NCI-H2081 treated with DMSO at 0.1 percent for 48 hours (cell line): ENCODE data around the gene NF1.
"Not testable (repeated sequence)": the region's sequence is repeated elsewhere in the genome, so short reads cannot be mapped to it uniquely, and the experiment has no call there.

Source experiments
- DNase-seq: peaks from one replicate; lab custom pipeline; 2025; lab: John Stamatoyannopoulos, UW

NF1 gene

GRCh38 chr17:31078290-31078689 is 16.5 kb upstream of the NF1 start:
- no peak for DNase-seq

DNA sequence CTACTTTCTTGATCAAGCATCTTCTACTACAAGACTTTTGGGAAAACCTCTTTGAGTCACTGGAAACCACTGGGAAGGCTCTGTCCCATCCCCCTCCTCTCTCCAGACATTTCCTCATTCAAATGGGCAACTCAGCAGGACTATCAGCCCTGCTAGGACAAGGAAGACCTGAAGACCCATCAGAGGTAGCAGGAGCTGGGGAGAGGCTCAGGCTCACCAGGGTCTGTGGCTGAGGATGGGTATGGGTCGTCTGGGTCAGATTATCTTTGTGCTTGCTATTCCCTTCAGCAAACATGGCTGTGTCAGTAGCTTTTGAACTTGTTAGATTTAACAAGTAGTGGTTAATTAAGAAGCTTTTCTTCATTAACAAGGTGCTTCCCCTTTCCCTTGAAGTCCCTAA is 15.0 kb upstream of the NF1 start:
- DNase-seq: no peak

DNA sequence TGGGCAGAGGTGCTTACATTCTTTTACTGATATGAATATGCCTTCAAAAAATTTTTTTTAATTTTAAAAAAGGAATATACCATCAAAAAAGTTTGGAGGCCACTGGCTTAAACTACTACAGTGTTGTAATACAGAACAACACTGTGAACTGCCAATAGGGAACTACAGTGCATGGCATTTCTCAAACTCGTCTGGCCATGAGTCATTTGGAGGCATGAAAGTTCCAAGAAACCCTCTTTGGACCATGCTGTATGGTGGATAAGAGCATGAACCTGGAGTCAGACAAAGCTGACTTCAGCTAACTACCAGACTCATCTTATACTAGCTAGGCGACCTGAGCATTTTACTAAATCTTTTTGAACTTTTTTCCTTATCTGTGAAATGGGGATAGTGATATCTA is 9.2 kb upstream of the NF1 start:
- no peak for DNase-seq

DNA sequence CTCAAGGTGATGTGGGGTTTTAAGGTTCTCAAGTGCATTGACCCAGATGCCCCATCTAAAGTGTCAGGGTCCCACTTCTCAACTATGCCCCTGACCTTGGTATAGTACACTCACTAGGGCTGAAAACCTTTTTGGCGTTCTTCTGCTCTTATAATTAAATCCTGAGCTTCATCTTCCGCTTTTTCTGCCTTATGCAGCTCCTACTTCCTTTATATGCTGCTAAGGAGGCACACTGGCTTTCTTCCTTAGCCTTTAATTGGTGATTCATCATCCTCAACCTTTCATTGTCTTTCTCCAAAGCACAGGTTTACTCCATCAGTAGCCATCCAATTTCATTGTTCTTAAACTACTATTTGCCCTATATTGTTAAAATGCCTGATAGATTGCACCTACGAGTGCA is 5.3 kb upstream of the NF1 start:
- DNase-seq: no peak

- DNase-seq: not testable (repeated sequence)
Measured at GRCh38 chr17:31090650-31091049, 4.1 kb upstream of the NF1 start.

DNA sequence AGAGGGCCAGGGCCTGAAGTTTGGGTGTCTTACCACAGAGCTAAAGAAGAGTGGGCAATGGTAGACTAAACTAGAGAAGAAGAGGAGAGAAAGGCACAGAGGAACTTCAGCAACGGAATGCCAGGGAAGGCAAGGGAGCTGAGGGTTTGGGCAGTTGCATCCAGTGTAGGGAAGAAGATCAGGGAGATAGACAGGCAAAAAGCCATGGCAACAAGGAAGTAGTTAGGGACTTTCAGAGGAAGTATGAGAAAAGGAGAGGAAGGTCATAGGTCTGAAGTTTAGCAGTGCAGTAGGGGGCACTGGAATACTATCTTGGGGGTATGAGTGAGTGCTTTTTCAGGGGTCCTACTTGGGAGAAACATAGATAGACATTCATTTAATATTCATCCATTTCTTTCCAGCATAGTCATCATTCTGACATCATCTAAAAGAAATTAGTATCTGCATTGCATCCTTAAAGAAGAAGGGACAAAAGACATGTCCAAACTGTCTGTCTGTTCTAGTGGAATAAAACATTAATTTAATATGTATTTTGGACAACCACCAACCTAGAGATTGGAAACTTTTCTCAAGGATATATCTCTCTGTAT is 2.2 kb upstream of the NF1 start:
- DNase-seq: no peak

- DNase-seq: no peak
Measured at GRCh38 chr17:31093866-31094599, 744 bp upstream of the NF1 start.

- no peak for DNase-seq
Measured at GRCh38 chr17:31095236-31096105, 694 bp downstream of the NF1 start.

DNA sequence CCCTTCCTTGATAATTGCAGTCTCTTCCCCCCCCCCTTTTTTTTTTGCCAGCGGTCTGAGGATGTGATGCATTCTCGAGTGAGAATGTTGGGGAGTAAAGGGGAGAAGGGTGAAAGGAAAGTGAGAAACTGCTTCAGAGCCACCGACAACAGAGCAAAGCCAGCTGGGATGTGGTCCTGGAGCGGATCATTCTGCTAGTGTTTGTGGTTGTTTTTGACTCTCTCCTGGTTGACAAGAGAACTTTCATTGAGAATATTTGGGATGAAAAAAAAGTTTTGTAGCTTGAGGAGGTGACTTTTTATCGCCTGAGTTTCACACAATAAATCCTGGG is 1.3 kb downstream of the NF1 start:
- DNase-seq: no peak

DNA sequence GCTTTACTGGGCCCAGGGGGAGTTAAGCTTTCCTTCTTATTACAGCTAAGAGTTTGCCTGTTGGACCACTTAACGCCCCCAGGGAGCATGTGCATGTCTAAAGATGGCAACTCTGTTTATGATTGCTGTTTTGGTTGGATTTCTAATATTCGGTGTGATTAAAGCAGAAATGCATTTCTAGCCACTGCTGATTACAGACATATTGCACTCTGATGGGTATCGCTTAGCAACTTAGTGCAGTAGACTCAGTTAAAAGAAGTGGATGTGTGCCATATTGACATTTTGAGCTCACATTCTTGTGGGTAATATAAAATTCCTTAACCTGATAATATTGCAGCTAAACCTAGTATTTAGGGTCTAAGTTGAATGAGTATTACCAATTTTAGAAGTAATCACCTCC is 4.2 kb downstream of the NF1 start:
- no peak for DNase-seq

DNA sequence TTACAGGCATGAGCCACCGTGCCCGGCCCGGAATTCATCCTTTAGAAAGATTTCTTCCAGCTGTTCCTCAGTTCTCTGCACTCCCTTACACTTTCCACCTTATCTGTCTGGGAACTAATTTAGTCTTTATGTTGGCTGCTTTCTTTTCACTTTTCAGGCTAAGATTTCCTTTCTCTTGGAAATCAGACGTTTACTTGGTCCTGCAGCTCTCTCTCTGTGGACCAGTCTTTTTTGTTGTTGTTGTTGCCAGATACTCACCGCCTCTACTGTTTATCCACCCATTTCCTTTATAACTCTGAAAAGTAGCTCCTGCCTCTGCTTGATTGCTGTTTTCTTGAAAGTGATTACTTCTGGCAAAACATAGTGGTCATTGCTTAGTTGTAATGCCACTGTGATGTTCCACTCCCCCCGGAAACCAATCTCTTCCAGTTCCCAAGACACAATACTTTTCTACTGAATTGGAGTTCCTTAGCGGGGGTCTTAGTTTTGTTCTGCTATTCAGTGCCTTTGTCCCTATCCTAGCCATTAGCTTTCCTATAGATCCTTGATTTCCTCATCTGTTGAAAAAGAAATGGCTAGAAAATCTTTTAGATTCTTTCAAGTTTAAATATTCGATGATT is 6.2 kb downstream of the NF1 start:
- no peak for DNase-seq

DNA sequence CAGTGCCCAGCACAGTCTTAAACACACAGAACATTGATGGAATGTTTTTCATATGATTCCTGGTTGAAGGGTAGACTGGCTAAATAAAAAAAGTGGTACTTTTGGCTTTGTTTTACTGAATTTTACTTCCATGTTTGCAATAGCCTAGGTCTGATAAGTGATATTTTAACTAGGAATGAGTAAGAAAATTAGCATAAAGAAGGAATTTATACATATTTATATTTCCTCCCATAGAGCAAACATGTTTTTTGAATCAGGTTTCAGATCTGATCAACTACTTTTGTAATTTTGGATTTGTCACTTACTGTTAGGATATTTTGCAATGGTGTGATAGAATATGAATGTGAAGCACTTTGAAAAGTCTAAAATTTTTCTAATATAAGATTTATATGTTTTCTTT is 7.2 kb downstream of the NF1 start:
- DNase-seq: no peak

GRCh38 chr17:31105991-31106390 is 11.2 kb downstream of the NF1 start:
- no peak for DNase-seq

GRCh38 chr17:31111183-31111582 is 16.4 kb downstream of the NF1 start:
- DNase-seq: no peak

DNA sequence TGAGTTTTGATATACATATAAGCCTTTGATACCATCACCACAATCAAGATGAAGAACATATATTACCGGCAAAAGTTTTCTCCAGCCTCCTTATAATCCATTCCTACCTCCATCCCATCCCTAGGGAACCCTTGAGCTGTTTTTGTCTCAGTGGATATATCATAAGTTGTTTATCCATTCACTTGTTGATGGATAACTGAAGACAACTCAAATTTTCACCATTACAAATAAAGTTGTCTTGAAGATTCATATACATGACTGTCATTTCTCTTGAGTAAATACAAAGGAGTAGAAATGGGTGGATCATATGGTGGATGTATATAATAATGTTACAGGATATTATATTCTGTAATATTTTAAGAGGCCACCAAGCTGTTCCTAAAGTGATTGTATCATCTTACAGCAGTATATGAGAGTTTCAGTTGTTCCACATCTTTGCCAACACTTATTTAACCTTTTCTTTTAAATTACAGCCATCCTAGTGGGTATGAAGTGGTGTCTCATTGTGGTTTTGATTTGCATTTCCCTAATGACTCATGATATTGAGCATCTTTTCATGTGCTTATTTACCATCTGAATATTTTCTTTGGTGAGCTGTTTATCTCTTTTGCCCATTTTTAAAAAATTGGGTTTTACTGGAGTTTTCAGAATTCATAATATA is 17.4 kb downstream of the NF1 start:
- DNase-seq: no peak

DNA sequence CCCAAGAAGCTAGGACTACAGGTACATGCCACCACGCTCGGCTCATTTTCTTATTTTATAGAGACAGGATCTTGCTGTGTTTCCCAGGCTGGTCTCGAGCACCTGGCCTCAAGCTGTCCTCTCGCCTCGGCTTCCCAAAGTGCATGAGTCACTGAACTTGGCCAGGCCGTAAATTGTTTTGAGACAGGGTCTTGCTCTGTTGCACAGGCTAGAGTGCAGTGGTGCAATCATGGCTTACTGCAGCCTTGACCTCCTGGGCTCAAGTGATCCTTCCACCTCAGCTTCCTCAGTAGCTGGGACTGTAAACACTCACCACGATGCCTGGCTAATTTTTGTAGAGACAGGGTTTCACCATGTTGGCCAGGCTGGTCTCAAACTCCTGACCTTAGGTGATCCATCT is 18.6 kb downstream of the NF1 start:
- DNase-seq: not testable (repeated sequence)

DNA sequence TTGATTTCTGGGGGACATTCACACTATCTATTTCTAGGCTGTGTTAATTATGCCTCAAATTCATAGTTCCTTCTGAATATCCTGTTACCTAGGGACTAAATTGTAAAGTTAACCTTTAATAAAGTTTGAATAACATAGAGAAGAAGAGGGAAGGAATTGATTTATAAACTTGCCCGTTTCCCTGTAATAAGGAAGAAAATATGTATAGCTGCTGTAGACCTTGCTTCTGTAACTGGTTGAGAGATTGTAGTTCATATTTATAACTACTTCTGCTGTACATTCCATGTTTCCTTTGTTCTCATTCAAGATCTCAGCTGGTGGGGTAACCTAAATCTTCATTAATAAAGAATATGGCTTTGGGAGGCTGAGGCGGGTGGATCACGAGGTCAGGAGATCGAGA is 19.2 kb downstream of the NF1 start:
- no peak for DNase-seq

DNA sequence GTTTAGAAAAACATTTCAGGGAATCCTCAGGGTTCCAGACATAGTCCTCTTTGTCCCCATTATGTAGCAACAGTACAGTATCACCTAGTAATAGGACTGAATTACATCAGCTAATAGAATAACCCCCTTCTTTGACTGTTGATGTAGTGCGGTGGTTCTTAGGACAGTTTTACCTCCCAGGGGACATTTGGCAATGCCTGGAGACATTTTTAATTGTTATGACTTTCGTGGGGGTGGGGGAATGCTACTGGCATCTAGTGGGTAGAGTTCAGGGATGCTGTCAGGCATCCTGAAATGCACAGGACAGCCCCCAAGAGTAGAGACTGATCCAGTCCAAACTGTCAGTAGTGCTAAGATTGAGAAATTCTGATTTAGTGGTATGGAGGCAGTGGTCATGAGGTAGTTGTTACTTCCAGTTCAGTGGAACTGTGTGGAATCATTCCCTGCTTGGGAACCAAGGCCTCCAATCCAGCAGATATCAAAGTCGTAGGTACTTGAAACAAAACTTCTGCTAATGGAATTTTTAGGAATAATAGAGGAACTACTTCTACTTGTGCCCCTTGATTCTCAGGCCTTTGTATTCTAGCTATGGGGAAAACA is 20.3 kb downstream of the NF1 start:
- no peak for DNase-seq

- no peak for DNase-seq
Measured at GRCh38 chr17:31116167-31116566, 21.4 kb downstream of the NF1 start.

DNA sequence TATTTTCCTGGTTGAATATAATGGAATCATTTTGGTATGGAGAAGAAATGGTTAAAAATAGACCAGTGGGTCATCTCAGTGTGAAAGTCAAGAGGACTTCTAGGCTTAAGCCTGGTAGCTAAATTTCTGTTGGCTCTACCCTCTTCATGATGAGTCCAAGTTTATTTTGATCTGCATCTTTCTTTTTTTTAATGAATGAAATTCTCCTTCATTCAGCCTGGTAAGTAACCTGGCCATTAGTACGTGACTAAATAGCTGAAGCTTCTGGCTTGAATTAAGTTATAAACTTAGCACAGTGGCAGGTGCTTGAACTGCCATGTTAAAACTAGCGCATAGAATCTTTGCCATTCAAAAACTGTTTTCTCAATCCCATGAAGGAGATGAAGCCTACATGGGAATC is 28.0 kb downstream of the NF1 start:
- DNase-seq: no peak

DNA sequence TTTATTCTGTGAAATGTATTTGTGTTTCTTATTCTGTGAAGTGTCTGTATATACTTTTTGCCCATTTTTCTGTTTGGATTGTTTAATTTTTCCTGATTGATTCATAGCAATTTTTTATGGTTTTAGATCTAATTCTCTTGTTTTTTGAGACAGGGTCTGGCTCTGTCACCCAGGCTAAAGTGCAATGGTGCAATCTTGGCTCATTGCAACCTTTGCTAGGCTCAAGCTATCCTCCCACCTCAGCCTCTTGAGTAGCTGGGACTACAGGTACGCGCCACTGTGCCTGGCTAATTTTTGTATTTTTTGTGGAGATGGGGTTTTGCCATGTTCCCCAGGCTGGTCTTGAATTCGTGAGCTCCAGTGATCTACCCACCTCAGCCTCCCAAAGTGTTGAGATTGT is 31.5 kb downstream of the NF1 start:
- no peak for DNase-seq

DNA sequence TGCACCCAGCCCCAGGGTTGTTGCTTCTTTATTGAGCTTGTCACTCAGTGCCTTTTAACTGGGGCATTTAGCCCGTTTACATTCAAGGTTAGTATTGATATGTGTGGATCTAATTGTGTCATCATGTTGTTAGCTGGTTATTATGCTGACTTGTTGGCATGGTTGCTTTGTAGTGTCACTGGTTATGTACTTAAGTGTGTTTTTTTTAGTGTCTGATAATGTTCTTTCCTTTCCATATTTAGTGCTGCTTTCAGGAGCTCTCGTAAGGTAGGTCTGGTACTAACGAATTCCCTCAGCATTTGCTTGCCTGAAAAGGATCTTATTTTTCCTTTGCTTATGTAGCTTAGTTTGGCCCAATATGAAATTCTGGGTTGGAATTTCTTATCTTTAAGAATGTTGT is 33.5 kb downstream of the NF1 start:
- DNase-seq: no peak
